Measurements from ENCODE around the gene D2HGDH.

D2HGDH gene

DNA sequence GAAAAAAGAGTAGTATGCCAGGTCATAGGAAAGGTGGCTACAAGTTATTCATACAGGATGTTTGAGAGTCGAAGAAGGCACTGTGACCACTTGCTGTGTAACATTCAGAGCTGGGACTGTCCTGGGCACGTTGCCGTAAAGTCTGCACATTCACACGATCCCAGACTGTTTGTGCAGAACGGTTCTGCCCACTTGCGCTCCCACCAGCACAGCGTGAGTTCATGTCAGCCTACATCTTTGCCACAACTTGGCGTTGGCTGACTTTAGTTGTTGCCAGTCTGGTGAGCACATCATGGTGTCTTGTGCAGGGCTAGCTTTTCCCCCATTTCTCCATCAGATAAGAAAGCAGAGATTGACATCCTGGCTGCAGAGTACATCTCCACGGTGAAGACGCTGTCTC lies 25.6 kb upstream of the D2HGDH start:
- H3K79me1 ChIP-seq (ENCODE audit: low read length): no peaks in the 10 kb centered on the region
- H3K4me3 ChIP-seq (ENCODE audit: low read depth, low read length): no peak overlapping the region
- H3K14ac ChIP-seq (ENCODE audit: low read length): no peak overlapping the region
- no peak overlapping the region for H2BK12ac ChIP-seq (ENCODE audit: low read length)
- no peak overlapping the region for H2BK5ac ChIP-seq (ENCODE audit: low read depth, low read length, poor library complexity)
- no peak overlapping the region for H3K18ac ChIP-seq (ENCODE audit: low read length)
- H4K91ac ChIP-seq (ENCODE audit: low read depth, low read length): no peak overlapping the region
- no peak for DNase-seq
- H3K4me1 ChIP-seq (ENCODE audit: control insufficient read depth in 1 of 2, insufficient read depth in 2 of 2, low read length in 2 of 2): no peaks in the 10 kb centered on the region
- H3K9me3 ChIP-seq (ENCODE audit: insufficient read depth, low read depth, low read length): peaks cover 9% of the 10 kb centered on the region
- H3K36me3 ChIP-seq (ENCODE audit: control insufficient read depth in 1 of 2, insufficient read depth in 2 of 2, low read length in 2 of 2): peaks cover 60 to 62% of the 10 kb centered on the region in 2 experiments
- H2AK5ac ChIP-seq (ENCODE audit: low read length): no peak overlapping the region
- H3K4me2 ChIP-seq (ENCODE audit: low read length): no peak overlapping the region
- H3K27me3 ChIP-seq (ENCODE audit: insufficient read depth, low read length): no peaks in the 10 kb centered on the region
- H4K8ac ChIP-seq (ENCODE audit: low read depth, low read length): no peak overlapping the region
- no peak overlapping the region for H2BK120ac ChIP-seq (ENCODE audit: insufficient read depth, low read length, poor library complexity)
- H4K12ac ChIP-seq (ENCODE audit: low read depth, low read length): no peak overlapping the region
- H3K4ac ChIP-seq (ENCODE audit: low read depth, low read length): no peak overlapping the region
- H2AFZ ChIP-seq (ENCODE audit: insufficient read depth, low read length, poor library complexity): no peak overlapping the region
- no peak overlapping the region for H3K23ac ChIP-seq (ENCODE audit: low read length)
- H3K9ac ChIP-seq (ENCODE audit: low read length): no peak overlapping the region
- H3K79me2 ChIP-seq (ENCODE audit: control insufficient read depth, insufficient read depth, low read length, poor library complexity): no peaks in the 10 kb centered on the region
- H3K27ac ChIP-seq (ENCODE audit: low read depth, low read length): no peak overlapping the region
- no CpG with 5 or more reads among the region's 10 CpGs for WGBS (ENCODE audit: extremely low coverage, insufficient coverage, insufficient read length)

DNA sequence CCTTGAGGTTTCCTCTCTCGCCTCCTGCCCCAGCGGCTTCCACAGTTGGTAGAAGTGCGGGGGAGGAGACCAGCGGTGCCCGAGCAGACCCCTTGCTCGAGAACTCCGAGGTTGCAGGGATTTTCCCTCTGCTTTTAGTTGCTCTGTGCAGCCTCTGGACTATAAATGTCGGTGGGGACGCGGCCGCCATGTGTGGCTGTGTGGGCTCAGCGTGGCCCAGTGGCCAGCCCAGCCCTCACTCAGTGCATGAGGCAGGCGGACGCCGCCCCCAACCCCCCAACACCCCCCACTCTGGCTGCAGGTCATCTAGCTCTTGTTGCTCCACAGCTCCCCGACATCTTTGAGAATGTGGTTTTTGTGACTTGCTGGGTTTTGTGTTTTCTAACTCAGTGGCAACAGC lies 15.3 kb upstream of the D2HGDH start:
- no peak overlapping the region for H2AFZ ChIP-seq (ENCODE audit: insufficient read depth, low read length, poor library complexity)
- no peak overlapping the region for H4K91ac ChIP-seq (ENCODE audit: low read depth, low read length)
- H3K79me1 ChIP-seq (ENCODE audit: low read length): no peaks in the 10 kb centered on the region
- no peak overlapping the region for H2AK5ac ChIP-seq (ENCODE audit: low read length)
- no peak overlapping the region for H2BK120ac ChIP-seq (ENCODE audit: insufficient read depth, low read length, poor library complexity)
- no peaks in the 10 kb centered on the region for H3K4me1 ChIP-seq (ENCODE audit: control insufficient read depth in 1 of 2, insufficient read depth in 2 of 2, low read length in 2 of 2)
- no peak overlapping the region for H4K12ac ChIP-seq (ENCODE audit: low read depth, low read length)
- no peak overlapping the region for H3K9ac ChIP-seq (ENCODE audit: low read length)
- no peak overlapping the region for H3K4me3 ChIP-seq (ENCODE audit: low read depth, low read length)
- no peak overlapping the region for H3K4ac ChIP-seq (ENCODE audit: low read depth, low read length)
- no peak for DNase-seq
- H3K27me3 ChIP-seq (ENCODE audit: insufficient read depth, low read length): no peaks in the 10 kb centered on the region
- no peak overlapping the region for H4K8ac ChIP-seq (ENCODE audit: low read depth, low read length)
- no peak overlapping the region for H2BK12ac ChIP-seq (ENCODE audit: low read length)
- no CpG with 5 or more reads among the region's 16 CpGs for WGBS (ENCODE audit: extremely low coverage, insufficient coverage, insufficient read length)
- H3K23ac ChIP-seq (ENCODE audit: low read length): no peak overlapping the region
- H3K4me2 ChIP-seq (ENCODE audit: low read length): no peak overlapping the region
- peaks cover 25% of the 10 kb centered on the region for H3K9me3 ChIP-seq (ENCODE audit: insufficient read depth, low read depth, low read length)
- no peak overlapping the region for H2BK5ac ChIP-seq (ENCODE audit: low read depth, low read length, poor library complexity)
- no peak overlapping the region for H3K14ac ChIP-seq (ENCODE audit: low read length)
- H3K18ac ChIP-seq (ENCODE audit: low read length): no peak overlapping the region
- no peak overlapping the region for H3K27ac ChIP-seq (ENCODE audit: low read depth, low read length)
- H3K36me3 ChIP-seq (ENCODE audit: control insufficient read depth in 1 of 2, insufficient read depth in 2 of 2, low read length in 2 of 2): peaks cover 54 to 56% of the 10 kb centered on the region in 2 experiments
- no peaks in the 10 kb centered on the region for H3K79me2 ChIP-seq (ENCODE audit: control insufficient read depth, insufficient read depth, low read length, poor library complexity)

DNA sequence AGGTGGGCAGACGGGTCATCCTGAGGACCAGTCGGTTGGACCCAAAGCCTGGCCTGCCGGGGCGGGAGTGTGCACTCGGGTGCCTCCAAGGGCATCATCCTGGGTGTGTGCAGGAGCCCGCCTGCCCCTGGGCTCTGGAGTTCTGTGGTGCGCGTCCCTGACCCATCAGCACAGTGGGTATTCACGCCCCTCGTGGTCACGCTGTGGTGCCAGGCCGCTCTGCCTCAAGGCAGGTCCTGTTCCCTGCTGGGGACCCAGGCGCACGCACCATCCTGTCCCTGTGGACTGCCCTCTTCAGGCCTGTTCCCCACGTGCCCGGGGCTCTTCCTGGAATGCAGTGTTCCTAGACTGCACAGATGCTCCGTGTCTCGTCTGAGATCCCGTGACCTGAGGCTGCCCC lies 14.3 kb upstream of the D2HGDH start:
- H3K23ac ChIP-seq (ENCODE audit: low read length): no peak overlapping the region

DNA sequence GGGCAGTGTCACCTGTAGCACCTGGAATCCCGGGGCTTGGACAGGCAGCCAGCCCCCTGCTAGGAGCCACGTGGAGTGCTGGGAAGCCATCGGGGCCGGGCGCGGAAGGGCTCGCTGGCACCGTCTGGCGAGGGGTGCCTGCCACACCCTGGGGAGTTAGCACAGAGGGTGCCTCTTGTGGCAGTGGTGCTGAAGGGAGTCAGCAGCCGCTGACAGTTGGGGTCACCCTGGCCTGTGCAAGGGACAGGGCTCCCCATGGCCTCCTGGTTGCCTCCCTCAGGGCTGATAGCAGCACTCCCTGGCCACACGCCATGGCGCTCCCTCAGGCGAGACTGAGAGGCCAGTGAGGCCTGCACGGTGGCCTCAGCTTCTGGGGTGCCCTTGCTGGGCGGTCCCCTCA lies 13.9 kb upstream of the D2HGDH start:
- H3K14ac ChIP-seq (ENCODE audit: low read length): no peak overlapping the region
- H2BK120ac ChIP-seq (ENCODE audit: insufficient read depth, low read length, poor library complexity): no peak overlapping the region
- no peak overlapping the region for H2AFZ ChIP-seq (ENCODE audit: insufficient read depth, low read length, poor library complexity)
- WGBS (ENCODE audit: extremely low coverage, insufficient coverage, insufficient read length): no CpG with 5 or more reads among the region's 15 CpGs
- no peak overlapping the region for H3K18ac ChIP-seq (ENCODE audit: low read length)
- no peak overlapping the region for H3K4me2 ChIP-seq (ENCODE audit: low read length)
- no peak overlapping the region for H3K4me3 ChIP-seq (ENCODE audit: low read depth, low read length)
- no peak overlapping the region for H4K8ac ChIP-seq (ENCODE audit: low read depth, low read length)
- no peak overlapping the region for H4K12ac ChIP-seq (ENCODE audit: low read depth, low read length)
- H3K9me3 ChIP-seq (ENCODE audit: insufficient read depth, low read depth, low read length): peaks cover 27% of the 10 kb centered on the region
- no peaks in the 10 kb centered on the region for H3K79me2 ChIP-seq (ENCODE audit: control insufficient read depth, insufficient read depth, low read length, poor library complexity)
- H3K79me1 ChIP-seq (ENCODE audit: low read length): no peaks in the 10 kb centered on the region
- no peak overlapping the region for H3K4ac ChIP-seq (ENCODE audit: low read depth, low read length)
- H2BK5ac ChIP-seq (ENCODE audit: low read depth, low read length, poor library complexity): no peak overlapping the region
- no peak overlapping the region for H3K23ac ChIP-seq (ENCODE audit: low read length)
- H3K27me3 ChIP-seq (ENCODE audit: insufficient read depth, low read length): no peaks in the 10 kb centered on the region
- H3K9ac ChIP-seq (ENCODE audit: low read length): no peak overlapping the region
- peaks cover 57% of the 10 kb centered on the region in 2 experiments for H3K36me3 ChIP-seq (ENCODE audit: control insufficient read depth in 1 of 2, insufficient read depth in 2 of 2, low read length in 2 of 2)
- no peak overlapping the region for H4K91ac ChIP-seq (ENCODE audit: low read depth, low read length)
- H3K27ac ChIP-seq (ENCODE audit: low read depth, low read length): no peak overlapping the region
- no peak overlapping the region for H2AK5ac ChIP-seq (ENCODE audit: low read length)
- no peaks in the 10 kb centered on the region for H3K4me1 ChIP-seq (ENCODE audit: control insufficient read depth in 1 of 2, insufficient read depth in 2 of 2, low read length in 2 of 2)
- DNase-seq: no peak
- H2BK12ac ChIP-seq (ENCODE audit: low read length): no peak overlapping the region

More for the DNA sequence above, 14.3 kb upstream of the D2HGDH start:
- Histone ChIP-seq H3K79me2 (ENCODE audit: control insufficient read depth, insufficient read depth, low read length, poor library complexity) (no peaks in the 10 kb centered on the region), H4K91ac (ENCODE audit: low read depth, low read length) (no peak overlapping the region), H2BK120ac (ENCODE audit: insufficient read depth, low read length, poor library complexity) (no peak overlapping the region), H3K4ac (ENCODE audit: low read depth, low read length) (no peak overlapping the region), H3K4me1 (ENCODE audit: control insufficient read depth in 1 of 2, insufficient read depth in 2 of 2, low read length in 2 of 2) (no peaks in the 10 kb centered on the region), H3K4me2 (ENCODE audit: low read length) (no peak overlapping the region), H2AFZ (ENCODE audit: insufficient read depth, low read length, poor library complexity) (no peak overlapping the region), H4K12ac (ENCODE audit: low read depth, low read length) (no peak overlapping the region), H3K9me3 (ENCODE audit: insufficient read depth, low read depth, low read length) (peaks cover 27% of the 10 kb centered on the region), H3K27ac (ENCODE audit: low read depth, low read length) (no peak overlapping the region), H3K4me3 (ENCODE audit: low read depth, low read length) (no peak overlapping the region), H3K27me3 (ENCODE audit: insufficient read depth, low read length) (no peaks in the 10 kb centered on the region), H4K8ac (ENCODE audit: low read depth, low read length) (no peak overlapping the region), H3K18ac (ENCODE audit: low read length) (no peak overlapping the region), H3K9ac (ENCODE audit: low read length) (no peak overlapping the region), H2BK12ac (ENCODE audit: low read length) (no peak overlapping the region), H3K79me1 (ENCODE audit: low read length) (no peaks in the 10 kb centered on the region), H3K36me3 (ENCODE audit: control insufficient read depth in 1 of 2, insufficient read depth in 2 of 2, low read length in 2 of 2) (peaks cover 55 to 57% of the 10 kb centered on the region in 2 experiments), H2AK5ac (ENCODE audit: low read length) (no peak overlapping the region), H2BK5ac (ENCODE audit: low read depth, low read length, poor library complexity) (no peak overlapping the region), H3K14ac (ENCODE audit: low read length) (no peak overlapping the region)
- WGBS (ENCODE audit: extremely low coverage, insufficient coverage, insufficient read length): no CpG with 5 or more reads among the region's 19 CpGs
- no peak for DNase-seq
